GM19463 (cell line): Measurements from ENCODE around the gene PPP1R7.
A peak's percentile ranks its signal among the peaks of the same experiment; 100 is the strongest.
"Not testable (repeated sequence)": the region's sequence is repeated elsewhere in the genome, so short reads cannot be mapped to it uniquely, and the experiment has no call there.

Experiments used
- ATAC-seq: cut with Tn5 transposase; IDR thresholded peaks from one replicate; pipeline ENCODE4 v1.9.1; 2021; ENCODE audit warnings: mild to moderate bottlenecking, moderate library complexity; ENCODE audit not compliant: unreplicated experiment

The PPP1R7 gene

GRCh38 chr2:241149925-241150659, at the start of gene PPP1R7:
PPP1R7 (plus strand) TSS chr2:241150467; CDS start chr2:241150496, 29 bp downstream.
- peak; percentile 79 for ATAC-seq

DNA sequence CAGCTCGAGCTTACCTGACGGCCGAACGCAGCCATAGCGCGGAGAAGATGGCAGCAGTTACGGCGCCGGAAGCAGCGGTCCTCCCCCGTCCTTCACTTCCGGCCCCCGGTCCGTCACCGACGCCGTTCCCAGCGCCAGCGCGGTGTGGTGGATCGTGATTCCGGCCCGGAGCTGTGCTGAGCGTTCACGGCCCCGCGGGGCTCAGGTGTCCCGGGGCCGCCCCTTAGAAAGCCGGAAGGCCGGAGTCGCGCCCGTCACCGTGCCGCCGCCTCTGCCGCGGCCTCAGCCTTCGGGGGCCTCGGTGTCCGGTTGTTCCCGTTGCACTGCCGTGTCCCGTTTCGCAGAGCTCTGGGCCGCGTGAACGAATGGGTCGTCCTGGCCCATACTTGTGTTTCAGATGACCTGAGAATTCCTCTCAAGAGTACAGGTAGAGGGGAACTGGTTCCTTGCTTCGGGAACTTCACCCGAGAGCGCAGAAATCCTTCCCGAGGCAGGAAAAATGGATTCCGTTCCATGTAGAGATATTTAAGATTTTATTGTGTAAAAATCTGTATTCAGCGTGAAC, 47.9 kb upstream of the PPP1R7 start, which contains the start of gene MTERF4:
TSS of gene MTERF4 (minus strand) at position 49 of the 565 bp plus-strand sequence. CDS start at position 35, 14 bp downstream.
- peak; percentile 93 for ATAC-seq

GRCh38 chr2:241103176-241103595, 47.1 kb upstream of the PPP1R7 start:
- no peak for ATAC-seq

- ATAC-seq, result not testable (repeated sequence)
Measured at GRCh38 chr2:241104611-241105010, 45.7 kb upstream of the PPP1R7 start.

- ATAC-seq, result no peak
Measured at GRCh38 chr2:241105641-241106040, 44.6 kb upstream of the PPP1R7 start.

DNA sequence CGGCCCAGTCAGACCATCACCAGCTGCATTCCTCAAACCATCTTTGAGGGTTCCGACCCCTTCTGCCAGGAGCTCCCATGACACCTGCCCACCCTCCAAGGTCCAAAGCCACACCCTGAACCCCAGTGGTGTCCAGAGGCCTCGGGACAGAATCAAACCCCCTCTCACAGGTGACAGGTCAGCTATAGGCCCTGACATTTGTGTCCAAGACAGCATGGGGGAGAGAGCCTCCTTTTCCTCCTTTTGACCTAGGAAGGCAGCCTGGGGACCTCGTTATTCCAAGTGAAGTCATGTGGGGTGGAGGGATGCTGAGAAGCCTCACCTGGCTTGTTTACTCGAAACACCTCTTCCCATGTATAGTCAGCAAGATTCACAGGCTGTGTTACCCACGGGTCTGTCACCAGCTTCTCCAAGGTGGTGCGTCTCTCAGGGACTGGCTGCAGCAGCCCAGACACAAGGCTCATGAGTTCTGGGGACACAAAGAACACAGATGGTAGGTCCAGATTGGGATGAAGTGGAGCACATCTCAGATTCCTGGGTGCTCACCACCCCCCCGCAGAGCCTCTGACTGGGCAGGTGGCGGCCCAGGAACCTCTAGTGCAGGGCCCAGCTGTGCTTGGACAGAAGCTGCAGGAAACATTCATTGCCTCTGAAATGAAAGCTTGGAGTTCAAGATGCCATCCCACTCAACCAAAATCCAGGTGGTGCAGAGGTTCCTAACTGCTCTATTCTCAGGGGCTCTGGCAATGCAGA, 43.1 kb upstream of the PPP1R7 start:
- no peak for ATAC-seq

GRCh38 chr2:241108271-241109209, 41.7 kb upstream of the PPP1R7 start:
- no peak for ATAC-seq

- no peak for ATAC-seq
Measured at GRCh38 chr2:241109210-241110088, 40.8 kb upstream of the PPP1R7 start.

GRCh38 chr2:241110089-241110606, 40.1 kb upstream of the PPP1R7 start:
- no peak for ATAC-seq

DNA sequence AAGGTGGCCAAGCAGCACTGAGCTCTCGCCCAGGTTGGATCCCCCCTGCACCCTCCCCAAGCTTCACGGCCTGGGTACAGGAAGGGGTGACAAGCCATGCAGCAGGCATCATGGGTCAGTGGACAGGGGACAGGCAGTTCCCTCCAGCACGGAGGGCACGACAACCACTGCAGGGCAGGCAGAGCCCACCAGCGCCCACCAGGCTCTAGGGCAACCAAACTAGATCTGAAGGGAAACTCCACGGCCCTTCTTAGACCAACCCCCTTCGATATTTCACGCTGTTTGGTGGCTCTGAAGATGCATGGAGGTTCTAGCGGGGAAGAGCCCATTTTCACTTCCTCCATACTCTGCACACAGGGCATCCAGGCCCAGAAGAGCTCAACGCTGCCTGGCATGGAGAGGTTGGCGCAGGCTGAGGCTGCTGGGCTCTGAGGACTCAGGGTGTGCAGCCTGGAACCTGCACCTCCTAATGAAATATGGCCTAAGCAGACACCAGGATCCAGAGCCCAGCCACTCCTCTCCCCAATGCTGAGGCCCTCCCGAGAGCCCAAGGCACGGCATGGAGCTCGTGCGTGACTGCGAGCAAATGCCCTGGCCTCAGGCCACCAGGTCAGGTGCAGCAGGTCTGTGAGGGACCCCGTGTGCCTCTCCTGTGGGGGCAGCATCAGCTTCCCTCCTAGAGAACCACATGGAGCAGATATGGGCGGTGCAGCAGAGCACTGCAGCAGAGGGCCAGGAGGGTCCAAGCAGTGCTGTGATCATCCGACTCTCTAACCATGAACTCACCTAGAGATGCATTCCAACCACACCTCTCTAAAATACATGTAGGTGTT, 39.4 kb upstream of the PPP1R7 start:
- no peak for ATAC-seq

DNA sequence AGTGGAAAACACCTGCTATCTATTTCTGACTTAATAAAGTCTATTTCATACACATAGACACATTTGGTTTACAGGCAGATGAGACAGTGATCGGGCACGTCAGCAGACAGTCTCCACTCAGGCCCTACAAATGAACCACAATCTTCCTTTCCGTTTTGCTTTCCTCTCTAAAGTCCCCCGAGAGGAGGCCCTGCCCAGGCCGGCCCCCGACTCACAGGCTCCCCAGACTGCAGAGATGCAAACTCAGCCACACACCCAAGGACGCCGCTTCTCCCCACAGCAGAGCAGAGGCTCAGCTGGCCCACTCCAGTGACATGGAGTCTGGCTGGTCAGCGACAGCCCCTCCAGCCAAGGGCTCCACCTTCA, 38.8 kb upstream of the PPP1R7 start:
- ATAC-seq, result no peak

DNA sequence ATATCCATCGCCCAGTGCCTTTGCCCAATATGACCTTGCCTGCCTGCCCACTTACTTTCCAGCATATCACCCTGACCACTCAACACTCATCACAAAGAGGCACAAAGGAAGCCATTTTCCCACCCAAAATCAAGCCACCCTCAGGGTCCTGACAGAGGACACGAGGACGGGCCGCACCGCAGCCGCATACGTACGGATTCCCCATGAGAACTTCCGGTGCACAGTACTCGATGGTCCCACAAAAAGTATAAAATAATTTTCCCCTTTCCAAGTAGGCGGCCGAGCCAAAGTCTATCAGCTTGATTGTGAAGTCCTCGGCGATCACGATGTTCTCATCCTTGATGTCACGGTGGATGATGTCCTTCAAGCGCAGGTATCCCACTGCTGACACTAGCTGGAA, 38.2 kb upstream of the PPP1R7 start:
- ATAC-seq, result no peak

- no peak for ATAC-seq
Measured at GRCh38 chr2:241112592-241112991, 37.7 kb upstream of the PPP1R7 start.

DNA sequence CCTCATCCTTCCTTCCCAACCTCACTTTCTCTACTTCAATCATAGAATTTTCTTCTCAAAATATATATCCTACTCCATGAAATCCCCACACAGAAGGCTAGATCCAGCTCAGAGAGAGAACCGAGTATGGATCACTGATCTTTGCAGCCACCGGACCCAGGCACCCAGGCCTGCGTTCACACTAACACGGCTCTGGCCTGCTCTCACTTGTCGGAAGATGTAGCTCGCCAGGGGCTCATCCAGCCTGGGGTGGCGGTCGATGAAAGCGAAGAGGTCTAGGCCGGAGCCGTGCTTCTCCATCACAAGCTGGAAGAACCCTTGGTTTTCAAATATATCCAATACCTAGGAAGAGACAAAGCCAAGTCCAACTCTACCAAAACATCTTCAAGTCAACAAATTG, 35.4 kb upstream of the PPP1R7 start:
- no peak for ATAC-seq

DNA sequence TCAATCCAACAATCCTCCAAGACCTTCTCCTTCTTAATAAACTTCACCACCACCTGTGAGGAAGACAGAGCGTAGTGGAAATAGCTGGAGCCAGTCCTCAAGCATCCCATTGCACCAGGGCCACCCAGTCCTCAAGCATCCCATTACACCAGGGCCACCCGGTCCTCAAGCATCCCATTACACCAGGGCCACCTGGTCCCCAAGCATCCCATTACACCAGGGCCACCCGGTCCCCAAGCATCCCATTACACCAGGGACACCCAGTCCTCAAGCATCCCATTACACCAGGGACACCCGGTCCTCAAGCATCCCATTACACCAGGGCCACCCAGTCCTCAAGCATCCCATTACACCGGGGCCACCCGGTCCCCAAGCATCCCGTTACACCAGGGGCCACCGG, 34.9 kb upstream of the PPP1R7 start:
- no peak for ATAC-seq

DNA sequence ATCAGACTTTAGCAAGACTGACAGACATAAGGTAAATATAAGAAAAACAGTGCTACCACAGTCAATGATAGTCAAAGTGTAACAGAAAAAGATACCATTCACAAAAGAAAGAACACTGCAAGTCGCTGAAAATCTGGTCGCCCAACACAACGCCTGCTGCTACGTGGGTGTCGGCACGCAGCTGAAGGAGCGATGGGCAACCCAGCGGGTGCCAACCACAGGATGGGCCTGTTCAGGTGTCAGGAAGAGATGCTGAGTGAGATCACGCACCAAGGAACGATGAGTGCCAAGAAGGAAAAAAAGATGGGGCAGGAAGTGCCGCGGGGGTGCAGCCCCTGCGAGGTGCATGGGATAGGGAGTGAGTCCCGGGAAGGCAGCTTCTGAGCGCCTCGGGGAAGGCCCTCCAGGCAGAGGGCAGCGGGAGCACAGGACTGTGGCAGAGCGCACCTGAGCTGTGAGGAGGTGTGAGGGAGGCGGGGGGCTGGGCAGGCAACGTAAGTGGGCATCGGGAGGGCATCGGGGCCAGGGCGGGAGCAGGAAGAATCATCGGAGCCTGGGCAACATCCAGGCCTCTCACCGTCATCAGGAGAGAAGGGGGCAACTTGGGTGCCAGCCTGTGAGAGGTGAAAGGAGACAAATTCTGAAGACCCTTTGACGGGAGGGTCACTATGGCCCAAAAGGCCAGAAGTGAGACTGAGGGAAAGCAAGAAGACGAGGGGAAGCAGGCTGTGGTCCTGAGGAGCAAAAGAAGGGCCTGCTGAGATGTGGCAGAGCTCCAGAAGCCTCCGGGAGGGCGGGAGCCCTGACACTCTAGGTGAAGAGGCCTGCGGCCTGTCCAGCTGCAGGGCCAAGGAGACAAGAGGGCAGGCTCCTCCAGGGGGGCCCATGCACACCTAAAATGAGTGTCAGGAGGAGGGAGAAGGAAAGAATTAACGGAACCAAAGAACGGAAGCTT, 33.4 kb upstream of the PPP1R7 start:
- ATAC-seq, result no peak

GRCh38 chr2:241118737-241119505, 31.3 kb upstream of the PPP1R7 start:
- no peak for ATAC-seq
